A673 (cell line): ENCODE data around the gene POPDC2.

Experiments
- EZH2 ChIP-seq: fragments of 200-600 bp; sonication (generic); IDR thresholded peaks from 2 replicates; pipeline ENCODE4 v1.6.1; 2017; ENCODE audit warnings: borderline replicate concordance, low read depth, mild to moderate bottlenecking, mixed read lengths, antibody characterized with exemption, low read length; ENCODE audit not compliant: poor library complexity, severe bottlenecking
- TF ChIP-seq, protein P1 (sequence below): fragments of 300-800, 200-600 bp; sonication (generic); conservative IDR thresholded peaks from 2 replicates; pipeline ENCODE4 v1.5.1; 2017; ENCODE audit warnings: low read depth, mild to moderate bottlenecking, antibody characterized with exemption, low read length, moderate library complexity, mixed read lengths

DNA sequence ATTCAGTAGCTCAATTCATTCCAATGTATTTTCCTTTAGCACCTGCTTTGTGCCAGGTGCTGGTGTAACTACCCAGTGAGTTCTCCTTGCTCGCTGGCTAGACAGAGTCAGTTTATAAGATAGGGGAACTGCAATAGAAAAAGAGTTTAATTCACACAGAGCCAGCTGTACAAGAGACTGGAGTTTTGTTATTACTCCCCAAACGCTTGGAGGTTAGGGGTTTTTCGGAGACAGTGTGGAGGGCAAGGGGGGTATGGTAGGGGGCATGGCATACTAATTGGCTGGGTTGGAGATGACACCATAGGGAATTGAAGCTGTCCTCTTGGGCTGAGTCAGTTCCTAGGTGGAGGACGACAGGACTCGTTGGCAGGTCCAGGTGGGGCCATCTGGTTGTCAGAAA, 37.0 kb upstream of the POPDC2 start:
- TF ChIP-seq, protein P1, sequence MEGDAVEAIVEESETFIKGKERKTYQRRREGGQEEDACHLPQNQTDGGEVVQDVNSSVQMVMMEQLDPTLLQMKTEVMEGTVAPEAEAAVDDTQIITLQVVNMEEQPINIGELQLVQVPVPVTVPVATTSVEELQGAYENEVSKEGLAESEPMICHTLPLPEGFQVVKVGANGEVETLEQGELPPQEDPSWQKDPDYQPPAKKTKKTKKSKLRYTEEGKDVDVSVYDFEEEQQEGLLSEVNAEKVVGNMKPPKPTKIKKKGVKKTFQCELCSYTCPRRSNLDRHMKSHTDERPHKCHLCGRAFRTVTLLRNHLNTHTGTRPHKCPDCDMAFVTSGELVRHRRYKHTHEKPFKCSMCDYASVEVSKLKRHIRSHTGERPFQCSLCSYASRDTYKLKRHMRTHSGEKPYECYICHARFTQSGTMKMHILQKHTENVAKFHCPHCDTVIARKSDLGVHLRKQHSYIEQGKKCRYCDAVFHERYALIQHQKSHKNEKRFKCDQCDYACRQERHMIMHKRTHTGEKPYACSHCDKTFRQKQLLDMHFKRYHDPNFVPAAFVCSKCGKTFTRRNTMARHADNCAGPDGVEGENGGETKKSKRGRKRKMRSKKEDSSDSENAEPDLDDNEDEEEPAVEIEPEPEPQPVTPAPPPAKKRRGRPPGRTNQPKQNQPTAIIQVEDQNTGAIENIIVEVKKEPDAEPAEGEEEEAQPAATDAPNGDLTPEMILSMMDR: no peak
- no peak for TF ChIP-seq EZH2
